Parathyroid adenoma (tissue), 2 donors: ENCODE results near the gene AXDND1.
"Not testable (repeated sequence)": the region's sequence is repeated elsewhere in the genome, so short reads cannot be mapped to it uniquely, and the experiment has no call there.

Experiments used
- H2AFZ ChIP-seq: fragments of 300-600 bp; sonication (generic); one replicate; pipeline ENCODE4 v1.7.0; 2017; ENCODE audit warnings: antibody characterized with exemption, mild to moderate bottlenecking
- H3K27ac ChIP-seq: fragments of 300-600 bp; sonication (generic); one replicate; pipeline ENCODE4 v1.7.0; 2017
- H3K27me3 ChIP-seq: fragments of 300-600 bp; sonication (generic); one replicate; pipeline ENCODE4 v1.7.0; 2017; ENCODE audit warnings: low read length; ENCODE audit not compliant: control insufficient read depth, insufficient read depth
- H3K36me3 ChIP-seq: fragments of 300-600 bp; sonication (generic); one replicate; pipeline ENCODE4 v1.7.0; 2017; ENCODE audit warnings: low read length; ENCODE audit not compliant: control insufficient read depth, insufficient read depth
- H3K4me1 ChIP-seq: fragments of 300-600 bp; sonication (generic); one replicate; pipeline ENCODE4 v1.7.0; 2017; ENCODE audit warnings: control low read depth
- H3K4me2 ChIP-seq: fragments of 300-600 bp; sonication (generic); one replicate; pipeline ENCODE4 v1.7.0; 2017; ENCODE audit warnings: low read length
- H3K4me3 ChIP-seq: fragments of 300-600 bp; sonication (generic); one replicate; pipeline ENCODE4 v1.7.0; 2017; ENCODE audit warnings: low read depth, low read length
- H3K79me2 ChIP-seq: fragments of 300-600 bp; sonication (generic); one replicate; pipeline ENCODE4 v1.7.0; 2017; ENCODE audit warnings: control low read depth
- H3K9ac ChIP-seq: fragments of 300-600 bp; sonication (generic); one replicate; pipeline ENCODE4 v1.7.0; 2017; ENCODE audit warnings: mild to moderate bottlenecking
- H3K9me3 ChIP-seq: fragments of 300-600 bp; sonication (generic); one replicate; pipeline ENCODE4 v1.7.0; 2017; ENCODE audit warnings: low read length; ENCODE audit not compliant: control insufficient read depth
- TF ChIP-seq, protein P1 (sequence below): fragments of 300-600 bp; sonication (generic); IDR thresholded peaks from one replicate; pipeline ENCODE4 v1.7.0; 2017; ENCODE audit warnings: antibody characterized with exemption, mild to moderate bottlenecking
- donor health status: primary hyperparathyroidism.

Gene AXDND1

DNA sequence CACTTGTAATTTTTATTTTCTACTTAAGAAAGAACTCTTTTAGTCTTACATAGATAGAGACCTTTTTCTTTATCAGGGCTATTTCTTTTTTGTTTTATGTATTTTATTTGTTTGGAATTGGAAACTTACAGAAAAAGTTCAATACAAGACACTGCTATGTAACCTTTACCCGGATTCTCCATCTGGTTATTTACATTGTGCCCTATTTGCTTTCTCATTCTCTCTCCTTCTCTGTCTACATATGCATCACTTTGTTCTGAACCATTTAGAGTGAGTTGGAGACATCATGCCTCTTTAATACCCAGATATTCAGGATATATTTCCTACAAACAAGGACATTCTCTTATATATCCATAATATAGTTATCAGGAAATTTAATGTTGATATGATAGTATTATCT is 18.3 kb downstream of the AXDND1 start:
- TF ChIP-seq, protein P1, sequence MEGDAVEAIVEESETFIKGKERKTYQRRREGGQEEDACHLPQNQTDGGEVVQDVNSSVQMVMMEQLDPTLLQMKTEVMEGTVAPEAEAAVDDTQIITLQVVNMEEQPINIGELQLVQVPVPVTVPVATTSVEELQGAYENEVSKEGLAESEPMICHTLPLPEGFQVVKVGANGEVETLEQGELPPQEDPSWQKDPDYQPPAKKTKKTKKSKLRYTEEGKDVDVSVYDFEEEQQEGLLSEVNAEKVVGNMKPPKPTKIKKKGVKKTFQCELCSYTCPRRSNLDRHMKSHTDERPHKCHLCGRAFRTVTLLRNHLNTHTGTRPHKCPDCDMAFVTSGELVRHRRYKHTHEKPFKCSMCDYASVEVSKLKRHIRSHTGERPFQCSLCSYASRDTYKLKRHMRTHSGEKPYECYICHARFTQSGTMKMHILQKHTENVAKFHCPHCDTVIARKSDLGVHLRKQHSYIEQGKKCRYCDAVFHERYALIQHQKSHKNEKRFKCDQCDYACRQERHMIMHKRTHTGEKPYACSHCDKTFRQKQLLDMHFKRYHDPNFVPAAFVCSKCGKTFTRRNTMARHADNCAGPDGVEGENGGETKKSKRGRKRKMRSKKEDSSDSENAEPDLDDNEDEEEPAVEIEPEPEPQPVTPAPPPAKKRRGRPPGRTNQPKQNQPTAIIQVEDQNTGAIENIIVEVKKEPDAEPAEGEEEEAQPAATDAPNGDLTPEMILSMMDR: no peak
- no peak overlapping the region for H3K4me3 ChIP-seq
- no peaks in the 10 kb centered on the region for H3K27me3 ChIP-seq
- H3K9me3 ChIP-seq: no peaks in the 10 kb centered on the region
- H3K9ac ChIP-seq: no peak overlapping the region
- H3K79me2 ChIP-seq: no peaks in the 10 kb centered on the region
- H3K4me1 ChIP-seq: no peaks in the 10 kb centered on the region
- H3K36me3 ChIP-seq: no peaks in the 10 kb centered on the region
- H2AFZ ChIP-seq: no peak overlapping the region
- no peak overlapping the region for H3K4me2 ChIP-seq
- no peak overlapping the region for H3K27ac ChIP-seq

DNA sequence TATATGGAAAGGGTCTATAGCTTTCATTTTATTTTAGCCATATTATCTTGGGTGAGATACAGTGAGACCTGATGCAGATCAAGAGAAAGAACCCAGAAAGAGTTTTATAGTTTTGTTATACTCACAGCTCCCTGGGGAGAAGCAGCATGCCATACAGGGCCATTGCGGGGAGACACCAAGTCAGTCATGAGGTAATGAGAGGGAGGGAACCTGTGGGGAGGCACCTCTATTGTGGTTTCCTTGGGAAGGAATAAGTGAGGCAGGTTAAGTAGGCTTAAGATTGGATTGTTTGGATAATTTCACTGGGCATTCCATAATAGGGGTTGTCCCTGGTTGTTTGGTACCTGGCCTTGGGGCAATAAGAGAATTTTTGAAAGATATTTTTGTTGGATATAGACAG is 19.7 kb downstream of the AXDND1 start:
- Histone ChIP-seq H3K4me3 (no peak overlapping the region), H3K9ac (no peak overlapping the region), H2AFZ (no peak overlapping the region), H3K4me2 (no peak overlapping the region), H3K9me3 (no peaks in the 10 kb centered on the region), H3K27me3 (no peaks in the 10 kb centered on the region), H3K79me2 (no peaks in the 10 kb centered on the region), H3K27ac (no peak overlapping the region), H3K4me1 (no peaks in the 10 kb centered on the region), H3K36me3 (no peaks in the 10 kb centered on the region)
- TF ChIP-seq, protein P1: no peak

DNA sequence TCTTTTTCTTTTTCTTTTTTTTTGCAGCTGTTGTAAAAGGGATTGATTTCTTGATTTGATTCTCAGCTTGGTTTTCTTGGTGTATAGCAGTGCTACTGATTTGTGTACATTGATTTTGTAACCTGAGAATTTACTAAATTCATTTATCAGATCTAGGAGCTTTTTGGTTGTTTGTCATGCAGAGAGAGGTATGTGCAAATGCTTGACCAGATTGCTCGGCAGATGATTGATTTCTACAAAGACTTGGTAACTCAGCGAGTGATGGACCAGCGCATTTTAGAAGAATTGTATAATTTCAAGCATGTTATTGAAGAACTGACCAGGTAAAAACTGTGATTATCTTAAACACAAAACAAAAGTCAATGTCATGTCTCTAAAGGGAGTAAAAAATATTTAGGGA is 27.9 kb downstream of the AXDND1 start:
- H3K4me1 ChIP-seq: no peaks in the 10 kb centered on the region
- H3K27ac ChIP-seq: no peak overlapping the region

DNA sequence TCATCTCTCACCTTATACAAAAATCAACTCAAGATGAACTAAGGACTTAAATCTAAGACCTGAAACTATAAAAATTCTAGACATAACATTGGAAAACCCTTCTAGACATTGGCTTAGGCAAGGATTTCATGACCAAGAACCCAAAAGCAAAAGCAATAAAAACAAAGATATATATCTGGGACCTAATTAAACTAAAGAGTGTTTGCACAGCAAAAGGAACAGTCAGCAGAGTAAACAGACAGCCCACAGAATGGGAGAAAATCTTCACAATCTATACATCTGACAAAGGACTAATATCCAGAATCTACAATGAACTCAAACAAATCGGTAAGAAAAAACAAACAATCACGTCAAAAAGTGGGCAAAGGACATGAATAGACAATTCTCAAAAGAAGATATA is 33.6 kb downstream of the AXDND1 start:
- not testable (repeated sequence) for H2AFZ ChIP-seq, H3K4me1 ChIP-seq, H3K79me2 ChIP-seq, H3K9me3 ChIP-seq, H3K4me3 ChIP-seq, H3K27ac ChIP-seq, H3K36me3 ChIP-seq, H3K9ac ChIP-seq, H3K4me2 ChIP-seq, H3K27me3 ChIP-seq

More for the DNA sequence above, 27.9 kb downstream of the AXDND1 start:
- Histone ChIP-seq H3K4me2 (no peak overlapping the region), H3K4me3 (no peak overlapping the region), H2AFZ (no peak overlapping the region), H3K9me3 (no peaks in the 10 kb centered on the region), H3K79me2 (no peaks in the 10 kb centered on the region), H3K27me3 (no peaks in the 10 kb centered on the region), H3K9ac (no peak overlapping the region), H3K36me3 (no peaks in the 10 kb centered on the region)
- TF ChIP-seq, protein P1: no peak

DNA sequence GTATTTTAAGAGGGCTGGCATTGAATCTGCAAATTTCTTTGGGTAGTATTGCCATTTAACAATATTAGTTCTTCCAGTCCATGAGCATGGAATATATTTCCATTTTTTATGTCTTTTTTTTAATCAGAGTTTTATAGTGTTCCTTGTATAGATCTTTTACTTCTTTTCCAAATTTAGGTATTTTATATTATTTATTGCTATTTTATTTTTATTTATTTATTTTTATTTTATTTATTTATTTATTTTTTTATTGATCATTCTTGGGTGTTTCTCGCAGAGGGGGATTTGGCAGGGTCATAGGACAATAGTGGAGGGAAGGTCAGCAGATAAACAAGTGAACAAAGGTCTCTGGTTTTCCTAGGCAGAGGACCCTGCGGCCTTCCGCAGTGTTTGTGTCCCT is 52.0 kb downstream of the AXDND1 start:
- not testable (repeated sequence) for H3K4me2 ChIP-seq, H3K79me2 ChIP-seq, H2AFZ ChIP-seq, H3K9ac ChIP-seq, H3K4me1 ChIP-seq, H3K4me3 ChIP-seq, H3K36me3 ChIP-seq, H3K27ac ChIP-seq, H3K27me3 ChIP-seq, H3K9me3 ChIP-seq

DNA sequence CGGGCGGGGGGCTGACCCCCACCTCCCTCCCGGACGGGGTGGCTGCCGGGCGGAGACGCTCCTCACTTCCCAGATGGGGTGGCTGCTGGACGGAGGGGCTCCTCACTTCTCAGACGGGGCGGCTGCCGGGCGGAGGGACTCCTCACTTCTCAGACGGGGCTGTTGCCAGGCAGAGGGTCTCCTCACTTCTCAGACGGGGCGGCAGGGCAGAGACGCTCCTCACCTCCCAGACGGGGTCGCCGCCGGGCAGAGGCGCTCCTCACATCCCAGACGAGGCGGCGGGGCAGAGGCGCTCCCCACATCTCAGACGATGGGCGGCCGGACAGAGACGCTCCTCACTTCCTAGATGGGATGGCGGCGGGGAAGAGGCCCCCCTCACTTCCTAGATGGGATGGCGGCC is 52.9 kb downstream of the AXDND1 start:
- H3K4me1 ChIP-seq, H3K9ac ChIP-seq, H3K27ac ChIP-seq, H3K9me3 ChIP-seq, H3K79me2 ChIP-seq, H2AFZ ChIP-seq, H3K27me3 ChIP-seq, H3K36me3 ChIP-seq, H3K4me2 ChIP-seq, H3K4me3 ChIP-seq: not testable (repeated sequence)
